ENCODE data around the gene AP1S3.

The AP1S3 gene

GRCh38 chr2:223760838-223761502 lies 76.4 kb downstream of the AP1S3 start:
- DNase-seq, result no peak

GRCh38 chr2:223759569-223760430 lies 77.6 kb downstream of the AP1S3 start:
- no peak for DNase-seq

- DNase-seq, result no peak
These were observed 79.1 kb downstream of the AP1S3 start for GRCh38 chr2:223758131-223758840.

- no peak for DNase-seq
These were observed 83.4 kb downstream of the AP1S3 start for GRCh38 chr2:223753940-223754339.

GRCh38 chr2:223751012-223751411 lies 86.4 kb downstream of the AP1S3 start:
- DNase-seq, result no peak

GRCh38 chr2:223747392-223748042 lies 89.9 kb downstream of the AP1S3 start:
- DNase-seq, result no peak

GRCh38 chr2:223746611-223747010 lies 90.8 kb downstream of the AP1S3 start:
- no peak for DNase-seq

GRCh38 chr2:223744580-223744979 lies 92.8 kb downstream of the AP1S3 start:
- DNase-seq, result no peak

- peak in 1 of 58 donors; percentile 4 for DNase-seq
These were observed 96.7 kb downstream of the AP1S3 start for GRCh38 chr2:223740679-223741078.

- DNase-seq, result no peak
These were observed 100.2 kb downstream of the AP1S3 start for GRCh38 chr2:223737207-223737606.

GRCh38 chr2:223736488-223736887 lies 100.9 kb downstream of the AP1S3 start:
- DNase-seq, result no peak

- no peak for DNase-seq
These were observed 101.6 kb downstream of the AP1S3 start for GRCh38 chr2:223735659-223736244.

- no peak for DNase-seq
These were observed 102.2 kb downstream of the AP1S3 start for GRCh38 chr2:223735035-223735640.

- DNase-seq, result no peak
These were observed 103.0 kb downstream of the AP1S3 start for GRCh38 chr2:223734346-223734745.

- no peak for DNase-seq
These were observed 105.0 kb downstream of the AP1S3 start for GRCh38 chr2:223732346-223732745.

GRCh38 chr2:223731503-223731902 lies 105.9 kb downstream of the AP1S3 start:
- no peak for DNase-seq

- no peak for DNase-seq
These were observed 107.6 kb downstream of the AP1S3 start for GRCh38 chr2:223729781-223730180.

- DNase-seq, result peak in 8 of 58 donors; percentile 1 to 13 (median 2)
These were observed 109.8 kb downstream of the AP1S3 start for GRCh38 chr2:223727562-223727961.

- no peak for DNase-seq
These were observed 111.1 kb downstream of the AP1S3 start for GRCh38 chr2:223725986-223726970.

Measured in anterior cingulate cortex (tissue), 58 donors.